Hair follicle dermal papilla cell (primary cell): Measurements from ENCODE around the gene SLC12A4. TPM values are rescaled to one million over a fixed set of nuclear protein-coding genes. Genes with fewer than 3 reads are reported as not detected.

Source experiments
- small RNA-seq: library from RNA; depleted of rRNA; stranded (forward); fragments of <200 nt; gene quantifications from one replicate; pipeline ENCODE3, GENCODE V24; 2012
- total RNA-seq: library from RNA; depleted of rRNA; stranded (reverse); fragments of >200 nt; gene quantifications from 2 replicates; pipeline ENCODE4 v1.2.3, GENCODE V29; 2012

Gene SLC12A4
- total RNA-seq, result 82.1 and 92.5 TPM in 2 replicates

GRCh38 chr16:67968400-67969253, at the start of gene SLC12A4:
TSS of gene SLC12A4 (minus strand) at chr16:67968637. CDS start at chr16:67968553, 84 bp downstream.

GRCh38 chr16:68015681-68016080, 47.2 kb upstream of the SLC12A4 start, which contains the start of gene DPEP2NB:
TSS of gene DPEP2NB (minus strand) at chr16:68015911. CDS start at chr16:68015770, 141 bp downstream.

GRCh38 chr16:67998779-67999688, 30.6 kb upstream of the SLC12A4 start, which contains the start of gene DPEP2:
TSS of gene DPEP2 (minus strand) at chr16:67999484. CDS start at chr16:67993212, 6,272 bp downstream.

GRCh38 chr16:67979955-67980678, 11.7 kb upstream of the SLC12A4 start, which contains the start of gene DPEP3:
TSS of gene DPEP3 (minus strand) at chr16:67980499. CDS start at chr16:67980380, 119 bp downstream.

GRCh38 chr16:67943619-67944504, 24.6 kb downstream of the SLC12A4 start, which contains the start of gene LCAT:
TSS of gene LCAT (minus strand) at chr16:67944120. CDS start at chr16:67944101, 19 bp downstream.

GRCh38 chr16:67936124-67936879, 32.1 kb downstream of the SLC12A4 start, which contains the start of gene PSMB10:
TSS of gene PSMB10 (minus strand) at chr16:67936850. CDS start at chr16:67936749, 101 bp downstream.

GRCh38 chr16:67931712-67932461, 36.5 kb downstream of the SLC12A4 start, which contains the start of gene CTRL:
TSS of gene CTRL (minus strand) at chr16:67931862. CDS start at chr16:67931852, 10 bp downstream.

Small RNA genes within 50 kb of the gene (small RNA-seq; reads per million reads assigned to genes)
- not detected for gene RNU6-359P

Other genes with a start within 250 kb of the SLC12A4 start
- 19.0 and 19.8 TPM in 2 replicates for gene GFOD2, start 249.3 kb downstream of the SLC12A4 start, total RNA-seq
- gene RANBP10, start 162.1 kb downstream of the SLC12A4 start, total RNA-seq, result 7.2 and 7.5 TPM in 2 replicates
- 0.49 and 1.3 TPM in 2 replicates for gene TSNAXIP1, start 161.7 kb downstream of the SLC12A4 start, total RNA-seq
- gene THAP11, start 126.3 kb downstream of the SLC12A4 start, total RNA-seq, result 30.0 and 34.6 TPM in 2 replicates
- gene NUTF2, start 121.7 kb downstream of the SLC12A4 start, total RNA-seq, result 111 and 129 TPM in 2 replicates
- gene CENPT, start 120.9 kb downstream of the SLC12A4 start, total RNA-seq, result 35.6 and 36.8 TPM in 2 replicates
- 53.2 and 64.1 TPM in 2 replicates for gene EDC4, start 95.6 kb downstream of the SLC12A4 start, total RNA-seq
- gene NRN1L, start 83.8 kb downstream of the SLC12A4 start, total RNA-seq, result not detected in 2 replicates
- gene PSKH1, start 75.4 kb downstream of the SLC12A4 start, total RNA-seq, result 14.5 and 16.4 TPM in 2 replicates
- 1.1 and 1.3 TPM in 2 replicates for gene CTRL, start 36.8 kb downstream of the SLC12A4 start, total RNA-seq
- 63.9 and 73.6 TPM in 2 replicates for gene PSMB10, start 31.8 kb downstream of the SLC12A4 start, total RNA-seq
- gene LCAT, start 24.5 kb downstream of the SLC12A4 start, total RNA-seq, result 9.6 and 11.2 TPM in 2 replicates
- gene DPEP3, start 11.9 kb upstream of the SLC12A4 start, total RNA-seq, result not detected in 2 replicates
- not detected in 2 replicates for gene DPEP2, start 30.8 kb upstream of the SLC12A4 start, total RNA-seq
- gene DPEP2NB, start 47.3 kb upstream of the SLC12A4 start, total RNA-seq, result not detected in 2 replicates
- gene DDX28, start 54.6 kb upstream of the SLC12A4 start, total RNA-seq, result 11.8 and 12.4 TPM in 2 replicates
- gene DUS2, start 54.6 kb upstream of the SLC12A4 start, total RNA-seq, result 15.3 and 15.7 TPM in 2 replicates
- gene NFATC3, start 116.7 kb upstream of the SLC12A4 start, total RNA-seq, result 33.8 and 40.6 TPM in 2 replicates